Inflammatory macrophage (primary cell): ENCODE data around the gene ABHD6.
"Not testable (repeated sequence)": the region's sequence is repeated elsewhere in the genome, so short reads cannot be mapped to it uniquely, and the experiment has no call there.

Experiments used
- DNase-seq, 2 donors: peaks; one replicate each; pipeline ENCODE4 v3.0.0-alpha.2; 2020 to 2022

The ABHD6 gene

DNA sequence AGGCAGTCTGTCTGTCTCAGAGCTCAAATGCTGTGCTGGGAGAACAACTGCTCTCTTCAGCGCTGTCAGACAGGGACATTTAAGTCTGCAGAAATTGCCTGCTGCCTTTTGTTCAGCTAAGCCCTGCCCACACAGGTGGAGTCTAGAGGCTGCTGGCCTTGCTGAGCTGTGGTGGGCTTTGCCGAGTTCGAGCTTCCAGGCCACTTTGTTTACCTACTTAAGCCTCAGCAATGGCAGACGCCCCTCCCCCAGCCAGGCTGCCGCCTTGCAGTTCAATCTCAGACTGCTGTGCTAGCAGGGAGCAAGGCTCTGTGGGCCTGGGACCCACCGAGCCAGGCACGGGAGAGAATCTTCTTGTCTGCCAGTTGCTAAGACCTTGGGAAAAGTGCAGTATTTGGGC is 43.5 kb downstream of the ABHD6 start:
- DNase-seq = no peak

- DNase-seq = no peak
These were observed 47.7 kb downstream of the ABHD6 start for GRCh38 chr3:58285334-58285733.

- no peak for DNase-seq
These were observed 49.8 kb downstream of the ABHD6 start for GRCh38 chr3:58287354-58287753.

DNA sequence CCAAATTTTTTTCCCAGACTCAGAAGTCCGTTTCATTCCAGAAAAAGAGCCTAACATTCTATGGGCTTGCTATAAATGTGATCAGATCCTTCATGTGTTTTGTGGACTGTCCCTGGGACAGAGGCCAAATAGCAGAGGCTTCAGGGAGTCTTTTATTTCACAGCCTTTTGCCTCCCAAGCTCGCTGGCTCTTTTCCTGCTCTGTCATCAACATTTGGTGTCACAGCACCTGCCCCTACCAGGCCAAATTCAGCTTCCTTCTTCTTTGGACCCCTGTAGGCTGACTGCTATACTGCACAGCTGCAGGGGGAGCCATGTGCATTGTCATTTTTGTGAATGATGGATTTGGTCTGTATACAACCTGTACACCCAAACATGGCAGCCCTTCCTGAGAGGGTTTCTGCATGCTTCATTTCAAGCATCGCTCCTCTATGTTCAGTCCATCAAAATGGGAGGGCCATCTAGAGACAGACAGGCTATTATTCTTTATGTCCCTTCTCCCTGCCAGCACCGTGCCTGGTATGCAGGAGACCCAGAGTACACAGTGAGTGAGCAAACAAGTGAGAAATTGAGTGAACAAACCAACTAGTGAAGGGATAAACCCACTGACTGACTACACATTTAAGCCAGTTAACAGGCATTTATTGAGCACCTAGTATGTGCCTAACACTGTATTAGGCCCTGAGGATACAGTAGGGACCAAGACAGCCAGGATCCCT is 50.6 kb downstream of the ABHD6 start:
- no peak for DNase-seq

- not testable (repeated sequence) for DNase-seq
These were observed 51.5 kb downstream of the ABHD6 start for GRCh38 chr3:58288964-58289613.

GRCh38 chr3:58290446-58290845 is 52.9 kb downstream of the ABHD6 start:
- DNase-seq = not testable (repeated sequence)

DNA sequence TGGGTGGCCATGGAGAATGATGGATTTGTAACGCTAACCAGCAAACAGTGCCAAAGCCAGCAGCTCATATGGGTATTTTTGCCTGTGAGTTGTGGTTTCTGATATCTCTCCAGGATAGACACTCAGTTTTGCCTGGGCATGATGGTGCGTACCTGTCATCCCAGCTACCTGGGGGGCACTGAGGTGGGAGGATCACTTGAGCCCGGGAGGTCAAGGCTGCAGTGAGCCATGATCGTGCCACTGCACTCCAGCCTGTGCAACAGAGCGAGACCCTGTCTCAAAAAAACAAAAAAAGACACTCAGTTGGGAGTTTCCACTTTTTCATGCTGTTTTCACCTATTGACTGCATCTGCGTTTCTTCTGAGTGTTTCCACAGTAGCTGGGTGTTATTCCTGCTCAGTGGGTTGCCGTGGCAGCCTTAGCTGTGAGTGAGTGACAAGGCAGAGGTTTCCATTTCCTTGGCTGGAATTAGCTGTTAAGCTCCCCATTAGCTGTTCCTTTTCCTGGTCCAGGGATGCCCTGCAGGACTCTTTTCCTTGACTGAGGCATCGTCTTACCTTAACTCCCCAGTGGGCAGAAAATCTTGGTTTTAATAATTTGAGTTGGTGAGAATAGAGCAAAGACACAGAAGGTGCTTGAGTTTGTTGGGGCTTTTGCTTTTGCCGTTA is 54.2 kb downstream of the ABHD6 start:
- DNase-seq = no peak

GRCh38 chr3:58292866-58293265 is 55.3 kb downstream of the ABHD6 start:
- no peak for DNase-seq

GRCh38 chr3:58293516-58293915 is 55.9 kb downstream of the ABHD6 start:
- DNase-seq = no peak

DNA sequence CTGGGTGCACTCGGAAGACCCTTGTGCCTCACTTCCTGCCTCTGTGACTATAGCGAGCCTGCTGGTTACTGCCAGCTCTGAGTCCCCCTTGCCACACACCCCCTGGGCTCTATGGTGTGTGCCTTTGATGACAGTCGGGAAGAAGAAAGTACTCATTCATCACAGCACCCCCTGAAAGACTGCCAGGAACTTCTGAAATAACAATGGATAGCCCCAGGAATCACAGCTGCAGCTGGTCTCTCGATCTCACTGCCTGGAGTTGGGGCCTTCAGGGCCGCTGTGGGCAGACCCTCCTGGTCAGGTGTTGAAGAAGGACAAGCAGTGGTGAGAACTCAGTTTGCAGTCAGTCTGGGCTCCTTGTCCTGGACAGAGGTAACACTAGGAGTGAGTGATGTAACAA is 58.7 kb downstream of the ABHD6 start:
- DNase-seq = no peak

GRCh38 chr3:58296843-58297242 is 59.3 kb downstream of the ABHD6 start:
- no peak for DNase-seq

GRCh38 chr3:58298190-58298589 is 60.6 kb downstream of the ABHD6 start:
- DNase-seq = peak in 1 of 2 donors; percentile 6

- no peak for DNase-seq
These were observed 61.5 kb downstream of the ABHD6 start for GRCh38 chr3:58299075-58299474.

DNA sequence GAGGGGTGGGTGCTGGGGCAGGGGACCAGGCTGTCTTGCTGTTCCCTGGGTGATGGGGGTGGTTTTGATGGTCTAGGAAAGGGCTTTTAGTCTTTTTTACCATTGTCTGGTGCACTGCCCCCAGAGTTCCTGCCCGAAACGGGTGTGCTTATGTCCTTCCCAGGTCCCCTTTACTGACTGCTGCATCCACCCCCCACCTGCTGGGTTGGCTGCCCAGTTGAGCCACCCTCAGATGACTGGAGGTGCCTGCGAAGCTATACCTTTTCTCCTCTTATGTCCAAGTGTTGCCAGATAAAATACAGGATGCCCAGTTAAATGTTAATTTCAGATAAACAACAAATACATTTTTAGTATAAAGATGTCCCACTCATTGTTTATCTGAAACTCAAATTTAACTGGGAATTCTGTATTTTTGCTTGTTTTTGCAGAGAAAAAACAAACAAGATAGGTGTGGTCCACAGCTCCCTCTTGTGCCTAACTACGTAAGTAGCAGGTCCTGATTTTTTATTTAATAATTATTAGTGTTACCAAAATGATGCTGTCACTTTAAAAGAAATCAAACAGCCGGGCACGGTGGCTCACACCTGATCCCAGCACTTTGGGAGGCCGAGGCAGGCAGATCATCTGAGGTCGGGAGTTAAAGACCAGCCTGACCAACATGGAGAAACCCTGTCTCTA is 62.4 kb downstream of the ABHD6 start:
- peak; percentile 38 to 45 for DNase-seq

DNA sequence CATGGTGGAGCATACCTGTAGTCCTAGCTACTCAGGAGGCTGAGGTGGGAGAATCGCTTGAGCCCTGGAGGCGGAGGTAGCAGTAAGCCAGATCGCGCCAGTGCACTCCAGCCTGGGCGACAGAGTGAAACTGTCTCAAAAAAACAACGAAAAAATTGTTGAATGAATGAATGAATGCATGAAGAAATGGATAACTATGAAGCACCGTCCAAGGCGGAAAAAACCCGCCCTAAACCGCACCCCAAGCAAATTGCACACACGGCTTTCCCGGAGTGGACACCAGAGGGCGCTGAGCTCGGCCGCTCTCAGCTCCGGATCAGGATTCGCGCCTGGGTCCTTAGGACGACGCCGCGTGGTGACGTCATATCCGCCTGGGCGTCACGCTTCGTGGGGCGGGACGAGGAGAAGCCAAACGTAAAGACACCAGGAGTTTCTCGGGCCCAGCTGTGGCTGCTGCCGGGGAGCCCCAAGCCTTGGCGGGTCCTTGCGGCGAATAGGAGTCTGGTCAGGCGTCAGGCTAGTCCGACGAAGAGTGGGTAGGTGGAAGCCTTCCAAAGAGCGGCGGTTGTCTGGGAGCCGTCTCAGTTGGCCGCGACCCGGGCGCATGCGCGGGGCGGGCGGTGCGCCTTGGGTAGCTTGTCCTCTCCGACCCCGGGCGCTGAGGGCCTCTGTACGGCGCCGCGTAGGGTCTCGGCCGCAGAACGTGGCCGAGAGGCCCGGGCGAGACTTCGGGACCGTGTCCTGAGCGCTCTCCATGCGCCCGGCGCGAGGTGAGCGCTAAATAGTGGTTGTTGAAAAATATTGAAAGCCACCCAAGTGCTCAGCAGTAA is 68.5 kb downstream of the ABHD6 start, which contains the start of the genes HTD2 and RPP14:
Gene HTD2 (plus strand): TSS at position 639 of the 830 bp plus-strand sequence. CDS start 11,094 bp downstream, outside the sequence.
Gene RPP14 (plus strand): TSS at position 364 of the 830 bp plus-strand sequence. CDS start 4,085 bp downstream, outside the sequence.
- DNase-seq = peak; percentile 99

DNA sequence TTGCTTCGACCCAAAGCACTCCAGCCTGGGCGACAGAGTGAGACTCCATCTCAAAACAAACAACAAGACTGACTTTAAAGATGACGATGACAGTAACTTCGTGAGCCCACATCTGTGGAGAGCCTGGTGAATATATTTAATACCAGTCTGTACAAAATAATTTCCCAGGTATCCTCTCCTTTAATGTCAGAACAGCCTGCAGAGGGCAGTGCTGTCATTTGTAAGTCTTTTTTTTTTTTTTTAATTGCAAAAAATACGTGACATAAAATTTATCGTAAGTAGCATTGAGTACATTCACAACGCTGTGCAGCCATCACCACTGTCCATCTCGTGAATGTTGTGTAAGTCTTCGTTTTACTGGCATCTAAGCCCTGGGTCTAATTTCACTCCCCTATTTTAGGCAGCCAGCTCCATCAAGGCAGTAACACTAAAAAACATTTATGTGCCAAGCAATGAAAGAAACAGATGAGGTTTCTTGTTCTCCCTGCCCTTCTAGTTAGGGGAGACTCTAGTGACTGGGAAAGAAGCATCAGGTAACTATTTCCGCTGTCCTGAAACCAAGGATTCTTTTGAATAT is 70.1 kb downstream of the ABHD6 start:
- DNase-seq = peak; percentile 7 to 40

GRCh38 chr3:58308728-58309127 is 71.1 kb downstream of the ABHD6 start:
- DNase-seq = no peak

DNA sequence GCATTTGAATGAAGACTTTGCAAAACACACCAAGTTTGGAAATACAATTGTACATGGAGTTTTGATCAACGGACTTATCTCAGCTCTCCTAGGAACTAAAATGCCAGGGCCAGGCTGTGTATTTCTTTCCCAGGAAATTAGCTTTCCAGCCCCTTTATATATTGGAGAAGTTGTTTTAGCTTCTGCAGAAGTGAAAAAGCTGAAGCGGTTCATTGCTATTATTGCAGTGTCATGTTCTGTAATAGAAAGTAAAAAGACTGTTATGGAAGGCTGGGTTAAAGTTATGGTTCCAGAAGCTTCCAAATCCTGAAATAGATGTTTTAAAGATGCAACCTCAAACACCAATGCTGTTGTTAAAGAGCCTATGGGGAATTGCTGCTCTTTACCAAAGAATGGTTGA is 80.2 kb downstream of the ABHD6 start:
- DNase-seq = peak; percentile 50 to 52

DNA sequence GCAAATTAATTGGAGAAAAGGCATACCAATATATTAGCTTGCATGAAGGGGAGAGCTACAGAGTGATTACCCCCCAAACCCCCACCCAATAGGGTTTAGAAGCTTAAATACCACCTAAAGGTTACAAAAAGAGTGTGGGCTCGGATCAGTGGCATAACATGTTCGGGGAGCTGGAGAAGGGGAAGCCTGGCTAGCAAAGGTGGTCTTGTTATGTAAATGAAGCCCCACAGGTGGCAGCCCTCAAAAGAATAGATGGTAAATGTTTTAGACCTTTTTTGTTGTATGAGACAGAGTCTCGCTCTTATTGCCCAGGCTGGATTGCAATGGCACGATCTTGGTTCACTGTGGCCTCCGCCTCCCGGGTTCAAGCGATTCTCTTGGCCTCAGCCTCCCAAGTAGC is 84.2 kb downstream of the ABHD6 start:
- no peak for DNase-seq

GRCh38 chr3:58322793-58323192 is 85.2 kb downstream of the ABHD6 start:
- no peak for DNase-seq

DNA sequence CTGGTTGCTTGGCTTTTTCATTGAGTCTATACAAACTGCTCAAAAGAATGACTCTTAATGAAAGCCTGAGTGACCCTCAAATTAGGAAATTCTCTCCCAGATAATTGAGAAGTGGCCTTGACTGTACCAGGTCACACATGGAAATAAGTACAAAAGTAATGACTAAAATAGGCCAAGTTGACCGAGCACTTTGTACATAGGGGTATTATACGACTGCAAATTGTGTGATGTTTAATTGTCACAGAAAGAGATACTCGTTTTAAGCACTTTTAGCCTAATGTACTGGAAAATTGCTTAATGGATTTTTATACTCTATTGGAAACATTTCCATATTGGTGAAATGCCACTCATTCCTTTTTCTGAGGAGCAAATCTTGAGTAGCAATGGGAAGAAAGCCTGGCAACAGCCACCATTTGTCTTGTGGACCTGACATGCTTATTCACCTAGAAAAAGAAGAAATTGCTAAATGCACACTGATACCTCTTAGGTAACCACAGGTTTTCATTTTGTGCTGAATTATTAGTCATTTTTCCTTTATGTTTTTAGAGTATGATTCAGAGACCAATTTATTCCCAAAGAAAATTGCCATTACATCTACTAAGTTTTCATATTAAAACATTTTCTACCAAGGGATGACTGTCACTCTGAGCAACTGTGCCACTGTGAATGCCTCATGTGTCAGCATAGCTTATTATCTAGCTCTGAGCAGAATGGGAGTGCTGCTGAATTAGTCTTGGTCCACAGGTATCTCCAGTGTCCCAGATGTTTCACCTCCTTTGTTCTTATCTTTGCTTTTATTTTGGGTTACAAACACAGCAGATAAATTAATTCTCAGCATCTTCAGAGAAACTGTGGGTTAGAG is 86.2 kb downstream of the ABHD6 start:
- DNase-seq = no peak
